ENCODE data around the gene MIB2.
"Not testable (repeated sequence)": the region's sequence is repeated elsewhere in the genome, so short reads cannot be mapped to it uniquely, and the experiment has no call there.

The MIB2 gene

GRCh38 chr1:1665815-1666251 lies 50.5 kb downstream of the MIB2 start:
- DNase-seq (ENCODE audit: low read depth) = no peak
- no peak overlapping the region for H3K4me3 ChIP-seq (ENCODE audit: low read depth, low read length)
- TF ChIP-seq CTCF (IDR thresholded peaks at IDR 0.05; ENCODE audit: insufficient read depth, low read depth, low read length, missing control alignments) = peak; percentile 40

DNA sequence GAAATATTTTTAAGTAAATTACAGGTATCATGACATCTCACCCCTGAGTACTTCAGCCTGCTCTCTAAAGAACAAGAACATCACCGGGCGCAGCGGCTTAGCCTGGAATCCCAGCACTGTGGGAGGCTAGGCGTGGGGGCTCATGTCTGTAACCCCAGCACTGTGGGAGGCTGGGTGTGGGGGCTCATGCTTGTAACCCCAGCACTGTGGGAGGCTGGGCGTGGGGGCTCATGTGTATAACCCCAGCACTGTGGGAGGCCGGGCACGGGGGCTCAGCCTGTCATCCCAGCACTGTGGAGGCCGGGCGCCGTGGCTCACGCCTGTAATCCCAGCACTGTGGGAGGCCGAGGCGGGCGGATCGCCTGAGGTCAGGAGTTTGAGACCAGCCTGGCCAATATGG lies 51.2 kb downstream of the MIB2 start:
- no peak overlapping the region for H3K4me3 ChIP-seq (ENCODE audit: low read depth, low read length)
- no peak for DNase-seq (ENCODE audit: low read depth)
- TF ChIP-seq CTCF (IDR thresholded peaks at IDR 0.05; ENCODE audit: insufficient read depth, low read depth, low read length, missing control alignments) = no peak

DNA sequence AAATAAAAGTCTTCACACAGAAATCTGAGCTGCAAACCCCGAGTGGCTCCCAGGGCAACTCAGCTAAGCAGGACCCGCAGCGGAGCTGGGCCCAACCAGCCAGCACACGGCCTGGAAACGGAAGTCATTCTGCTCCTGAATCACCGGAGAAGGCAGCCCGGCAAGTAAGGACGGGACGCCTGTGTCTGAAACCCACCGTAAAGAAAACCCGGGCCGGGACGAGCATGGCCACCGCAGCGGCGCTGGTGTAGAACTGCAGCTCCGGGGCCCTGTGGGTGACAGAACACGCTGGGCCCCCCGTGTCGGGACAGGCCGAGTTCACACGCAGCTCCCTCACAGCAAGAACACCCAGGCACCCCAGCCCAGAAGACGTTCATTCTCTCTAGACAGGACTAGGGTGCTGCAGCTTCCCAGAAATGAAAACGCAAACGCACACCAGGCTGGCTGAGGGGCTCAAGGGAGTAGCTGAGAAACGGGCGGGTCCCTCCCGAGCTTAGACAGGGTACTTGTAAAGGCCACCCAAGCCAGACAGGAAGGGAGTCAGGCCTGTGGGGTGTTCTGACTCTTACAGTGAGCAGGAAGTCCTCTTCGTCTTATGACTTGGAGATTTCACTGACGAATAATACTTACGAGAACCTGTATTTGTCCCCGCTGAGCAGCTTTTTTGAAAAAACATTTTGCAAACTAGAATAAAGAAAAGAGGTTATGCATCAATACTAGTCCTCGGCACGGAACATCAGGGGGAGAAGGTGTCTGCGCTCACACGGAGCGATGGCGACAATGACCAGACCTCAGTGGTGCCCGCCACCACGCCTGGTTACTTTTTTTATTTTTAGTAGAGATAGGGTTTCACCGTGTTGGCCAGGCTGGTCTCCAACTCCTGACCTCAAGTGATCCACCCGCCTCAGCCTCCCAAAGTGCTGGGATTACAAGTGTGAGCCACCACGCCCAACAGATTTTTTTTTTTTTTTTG lies 54.5 kb downstream of the MIB2 start:
- no peak for DNase-seq (ENCODE audit: low read depth)
- H3K4me3 ChIP-seq (ENCODE audit: low read depth, low read length) = no peak overlapping the region
- TF ChIP-seq CTCF (IDR thresholded peaks at IDR 0.05; ENCODE audit: insufficient read depth, low read depth, low read length, missing control alignments) = no peak

DNA sequence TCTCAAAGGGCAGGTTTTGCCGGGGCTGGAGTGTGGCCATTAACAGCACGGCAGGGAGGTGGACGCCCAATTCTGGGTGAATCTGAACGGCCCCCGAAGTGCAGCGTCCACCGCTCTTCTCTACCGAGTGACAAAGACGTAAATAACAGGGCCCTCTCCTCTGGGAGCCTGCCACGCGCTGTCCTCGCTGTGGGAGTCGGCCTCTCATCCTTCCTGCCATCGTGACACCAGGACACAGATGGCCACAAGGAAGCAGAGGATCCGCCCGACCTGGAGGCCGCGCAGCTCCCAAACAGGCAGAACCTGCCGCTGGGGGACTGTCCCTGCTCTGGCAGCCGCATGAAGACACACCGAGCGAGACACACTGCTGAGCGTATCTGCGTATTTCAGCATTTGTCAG lies 55.6 kb downstream of the MIB2 start:
- TF ChIP-seq CTCF (IDR thresholded peaks at IDR 0.05; ENCODE audit: insufficient read depth, low read depth, low read length, missing control alignments) = no peak
- H3K4me3 ChIP-seq (ENCODE audit: low read depth, low read length) = no peak overlapping the region

DNA sequence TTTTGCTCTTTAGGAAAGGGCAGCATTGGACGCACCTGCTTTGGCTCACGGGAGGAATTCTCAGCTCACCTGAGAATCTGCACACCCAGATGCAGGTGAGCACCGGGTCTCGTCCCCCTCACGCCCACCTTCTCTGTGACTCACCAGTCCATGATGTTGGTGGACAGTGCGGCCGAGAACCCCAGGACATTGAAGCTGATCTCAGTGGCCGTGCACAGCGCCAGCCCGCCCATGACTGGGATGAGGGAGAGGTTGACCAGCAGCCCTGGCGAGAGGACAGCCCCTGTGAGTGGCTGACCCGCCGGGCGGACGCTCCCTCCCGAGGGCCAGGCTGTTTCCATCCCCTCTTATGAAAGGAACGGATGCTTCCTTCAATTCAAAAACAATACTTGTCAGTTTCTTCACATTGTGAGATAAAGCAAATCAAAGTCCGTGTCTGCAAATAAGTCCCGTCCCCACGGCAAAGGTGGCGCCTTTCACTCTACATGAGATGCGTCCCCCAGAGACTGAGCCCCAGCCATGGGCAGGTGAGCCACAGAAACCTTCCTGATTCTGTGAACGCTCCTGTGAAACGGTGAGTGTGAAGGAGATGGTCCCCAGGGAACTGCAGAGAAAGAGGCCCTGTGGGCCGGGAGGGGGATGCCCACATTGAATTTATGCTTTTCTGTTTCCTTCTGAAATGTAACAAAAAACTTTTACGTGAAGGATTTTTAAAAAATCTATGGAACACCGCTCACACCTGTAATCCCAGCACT lies 56.2 kb downstream of the MIB2 start:
- no peak for TF ChIP-seq CTCF (IDR thresholded peaks at IDR 0.05; ENCODE audit: insufficient read depth, low read depth, low read length, missing control alignments)
- no peak overlapping the region for H3K4me3 ChIP-seq (ENCODE audit: low read depth, low read length)
- no peak for DNase-seq (ENCODE audit: low read depth)

More for the DNA sequence above, 55.6 kb downstream of the MIB2 start:
- DNase-seq (ENCODE audit: low read depth) = no peak

- H3K4me3 ChIP-seq (ENCODE audit: low read depth, low read length) = no peak overlapping the region
- TF ChIP-seq CTCF (IDR thresholded peaks at IDR 0.05; ENCODE audit: insufficient read depth, low read depth, low read length, missing control alignments) = no peak
- no peak for DNase-seq (ENCODE audit: low read depth)
These were observed 57.1 kb downstream of the MIB2 start for GRCh38 chr1:1672181-1672965.

DNA sequence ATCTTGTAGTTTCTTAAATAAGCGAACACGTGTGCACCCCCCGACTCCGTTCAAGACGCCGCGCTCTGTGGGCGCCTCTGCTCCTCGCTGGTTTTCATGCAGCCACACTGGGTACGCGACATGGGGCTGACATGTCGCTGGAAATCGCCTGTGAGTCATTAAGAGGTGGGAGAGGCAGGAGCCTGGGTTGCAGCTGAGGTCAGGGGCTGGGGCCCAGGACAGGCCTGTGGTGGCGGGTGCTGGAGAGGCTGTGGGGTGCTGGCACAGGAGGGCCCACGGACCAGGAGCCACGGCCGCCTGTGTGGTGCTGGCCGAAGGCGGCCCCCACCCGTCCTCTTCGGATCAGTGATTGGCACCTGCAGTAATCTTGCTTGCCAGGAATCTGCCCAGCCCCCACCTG lies 59.5 kb downstream of the MIB2 start:
- not testable (repeated sequence) for DNase-seq (ENCODE audit: low read depth); H3K4me3 ChIP-seq (ENCODE audit: low read depth, low read length)

- not testable (repeated sequence) for H3K4me3 ChIP-seq (ENCODE audit: low read depth, low read length); DNase-seq (ENCODE audit: low read depth)
These were observed 59.9 kb downstream of the MIB2 start for GRCh38 chr1:1675218-1675617.

- H3K4me3 ChIP-seq (ENCODE audit: low read depth, low read length); DNase-seq (ENCODE audit: low read depth): not testable (repeated sequence)
These were observed 60.8 kb downstream of the MIB2 start for GRCh38 chr1:1676087-1676486.

Measured in GM12865 (cell line).